ENCODE measurements around the gene TBC1D32. TPM values are rescaled to one million over a fixed set of nuclear protein-coding genes. Genes with fewer than 3 reads are reported as not detected.

The TBC1D32 gene
- total RNA-seq, 2 donors from 2014 or later, result 2.3 to 10.4 TPM

- Histone ChIP-seq H3K36me3 (no peaks in the 10 kb centered on the region), H3K27ac (no peak overlapping the region), H3K4me3 (no peak overlapping the region), H3K4me1 (ENCODE audit: control insufficient read depth in 1 of 2, low read depth in 2 of 2) (no peaks in the 10 kb centered on the region), H3K9me3 (no peaks in the 10 kb centered on the region), H3K27me3 (replicated peaks; ENCODE audit: insufficient read depth) (no peaks in the 10 kb centered on the region)
- TF ChIP-seq CTCF (IDR thresholded peaks at IDR 0.05), result no peak
- ATAC-seq (ENCODE audit: insufficient number of reproducible peaks, low FRiP score, low read depth) (no peak), DNase-seq (ENCODE audit: low spot score) (no peak)
Measured at GRCh38 chr6:121285041-121285440, 49.2 kb downstream of the TBC1D32 start.

- no peaks in the 10 kb centered on the region for H3K36me3 ChIP-seq
- H3K9me3 ChIP-seq, result no peaks in the 10 kb centered on the region
- H3K4me1 ChIP-seq (ENCODE audit: control insufficient read depth in 1 of 2, low read depth in 2 of 2), result no peaks in the 10 kb centered on the region
- no peak for DNase-seq (ENCODE audit: low spot score)
- no peak for TF ChIP-seq CTCF (IDR thresholded peaks at IDR 0.05)
- no peak overlapping the region for H3K4me3 ChIP-seq
- ATAC-seq (ENCODE audit: insufficient number of reproducible peaks, low FRiP score, low read depth), result no peak
- no peaks in the 10 kb centered on the region for H3K27me3 ChIP-seq (replicated peaks; ENCODE audit: insufficient read depth)
- H3K27ac ChIP-seq, result no peak overlapping the region
Measured at GRCh38 chr6:121274666-121275295, 59.5 kb downstream of the TBC1D32 start.

GRCh38 chr6:121263742-121264141, 70.5 kb downstream of the TBC1D32 start:
- Histone ChIP-seq H3K27me3 (replicated peaks; ENCODE audit: insufficient read depth) (no peaks in the 10 kb centered on the region), H3K9me3 (no peaks in the 10 kb centered on the region), H3K4me3 (no peak overlapping the region), H3K36me3 (no peaks in the 10 kb centered on the region), H3K27ac (no peak overlapping the region), H3K4me1 (ENCODE audit: control insufficient read depth in 1 of 2, low read depth in 2 of 2) (no peaks in the 10 kb centered on the region)
- DNase-seq (ENCODE audit: low spot score), result no peak
- no peak for ATAC-seq (ENCODE audit: insufficient number of reproducible peaks, low FRiP score, low read depth)
- TF ChIP-seq CTCF (IDR thresholded peaks at IDR 0.05), result no peak

GRCh38 chr6:121260651-121261102, 73.6 kb downstream of the TBC1D32 start:
- H3K4me3 ChIP-seq, result no peak overlapping the region
- H3K27me3 ChIP-seq (replicated peaks; ENCODE audit: insufficient read depth), result no peaks in the 10 kb centered on the region
- H3K36me3 ChIP-seq, result no peaks in the 10 kb centered on the region
- no peak for TF ChIP-seq CTCF (IDR thresholded peaks at IDR 0.05)
- no peak overlapping the region for H3K27ac ChIP-seq
- no peaks in the 10 kb centered on the region for H3K4me1 ChIP-seq (ENCODE audit: control insufficient read depth in 1 of 2, low read depth in 2 of 2)
- ATAC-seq (ENCODE audit: insufficient number of reproducible peaks, low FRiP score, low read depth) (no peak), DNase-seq (ENCODE audit: low spot score) (no peak)
- no peaks in the 10 kb centered on the region for H3K9me3 ChIP-seq

- DNase-seq (ENCODE audit: low spot score) (no peak), ATAC-seq (ENCODE audit: insufficient number of reproducible peaks, low FRiP score, low read depth) (no peak)
- Histone ChIP-seq H3K9me3 (peaks cover 3% of the 10 kb centered on the region), H3K27ac (no peak overlapping the region), H3K36me3 (no peaks in the 10 kb centered on the region), H3K27me3 (replicated peaks; ENCODE audit: insufficient read depth) (no peaks in the 10 kb centered on the region), H3K4me1 (ENCODE audit: control insufficient read depth in 1 of 2, low read depth in 2 of 2) (no peaks in the 10 kb centered on the region), H3K4me3 (no peak overlapping the region)
- no peak for TF ChIP-seq CTCF (IDR thresholded peaks at IDR 0.05)
Measured at GRCh38 chr6:121247386-121247785, 86.9 kb downstream of the TBC1D32 start.
